CD4-positive, alpha-beta memory T cell (primary cell): Measurements from ENCODE around the gene HCFC1. TPM values are rescaled to one million over a fixed set of nuclear protein-coding genes. Genes with fewer than 3 reads are reported as not detected.
"Not testable (repeated sequence)": the region's sequence is repeated elsewhere in the genome, so short reads cannot be mapped to it uniquely, and the experiment has no call there.

Experiments used
- CTCF ChIA-PET: fragments of 350-600 bp; sonication (Branson Sonifier 250); formaldehyde crosslinking; loops from one replicate; lab custom pipeline; 2021; ENCODE audit warnings: inconsistent platforms; ENCODE audit not compliant: partially characterized antibody; lab: Charles Lee
- POLR2A ChIA-PET: fragments of 350-600 bp; sonication (Branson Sonifier 250); formaldehyde crosslinking; loops from one replicate; lab custom pipeline; 2021; ENCODE audit not compliant: partially characterized antibody; lab: Charles Lee
- DNase-seq, 5 donors: peaks; one replicate each; pipeline versions ENCODE4 v3.0.0 to v3.0.0-alpha.2; 2020 to 2022; ENCODE audit warnings: mixed read lengths in 1 of 5
- H3K27ac ChIP-seq: one replicate; pipeline ENCODE4 v1.7.0; 2013; ENCODE audit warnings: low read depth, low read length
- H3K27me3 ChIP-seq: 2 replicates; pipeline ENCODE4 v1.7.0; 2013; ENCODE audit warnings: mild to moderate bottlenecking, low read length, moderate library complexity; ENCODE audit not compliant: insufficient read depth
- H3K36me3 ChIP-seq: 2 replicates; pipeline ENCODE4 v1.7.0; 2013; ENCODE audit warnings: mild to moderate bottlenecking, low read length, moderate library complexity; ENCODE audit not compliant: insufficient read depth
- H3K4me1 ChIP-seq: 2 replicates; pipeline ENCODE4 v1.7.0; 2013; ENCODE audit warnings: mild to moderate bottlenecking, low read length, moderate library complexity; ENCODE audit not compliant: insufficient read depth
- H3K4me3 ChIP-seq, 2 donors: one replicate each; pipeline ENCODE4 v1.7.0; 2013; ENCODE audit warnings: low read length in 2 of 2, mild to moderate bottlenecking in 1 of 2
- H3K9me3 ChIP-seq, 2 donors: one replicate each; pipeline ENCODE4 v1.7.0; 2013; ENCODE audit warnings: low read length in 2 of 2, control low read depth in 1 of 2; ENCODE audit not compliant: control insufficient read depth in 1 of 2
- H3K27ac Mint-ChIP-seq, 7 donors: one replicate each; pipeline ENCODE4 v1.8.0; 2020 to 2021; ENCODE audit warnings: mixed read lengths in 7 of 7, mild to moderate bottlenecking in 6 of 7, inconsistent platforms in 3 of 7, moderate library complexity in 3 of 7
- H3K27me3 Mint-ChIP-seq, 2 donors: one replicate each; pipeline ENCODE4 v1.8.0; 2020 to 2021; ENCODE audit warnings: mixed read lengths in 2 of 2
- H3K36me3 Mint-ChIP-seq, 2 donors: one replicate each; pipeline ENCODE4 v1.8.0; 2020 to 2021; ENCODE audit warnings: mixed read lengths in 2 of 2, inconsistent platforms in 1 of 2, mild to moderate bottlenecking in 1 of 2
- H3K4me1 Mint-ChIP-seq, 4 donors: one replicate each; pipeline ENCODE4 v1.8.0; 2020 to 2021; ENCODE audit warnings: mixed read lengths in 4 of 4, mild to moderate bottlenecking in 1 of 4
- H3K4me3 Mint-ChIP-seq, 8 donors: one replicate each; pipeline ENCODE4 v1.8.0; 2020 to 2021; ENCODE audit warnings: mixed read lengths in 8 of 8, mild to moderate bottlenecking in 7 of 8, moderate library complexity in 6 of 8, inconsistent platforms in 3 of 8
- H3K9me3 Mint-ChIP-seq, 8 donors: one replicate each; pipeline ENCODE4 v1.8.0; 2020 to 2021; ENCODE audit warnings: mixed read lengths in 8 of 8, mild to moderate bottlenecking in 5 of 8, inconsistent platforms in 3 of 8, moderate library complexity in 1 of 8
- intact Hi-C: fragments of 100-400 bp; cut with micrococcal nuclease; formaldehyde crosslinking; loops from one replicate; pipeline ENCODE4 v1.15.1; 2023
- polyA plus RNA-seq, 2 donors: library from polyadenylated mRNA; unstranded; fragments of 300-500 nt; fragmentation: Illumina TruSeq; gene quantifications; one replicate each; pipeline ENCODE4 v1.2.3, GENCODE V29; 2021
- total RNA-seq, 2 experiments: library from RNA; stranded (reverse); gene quantifications; one replicate each; pipeline ENCODE4 v1.2.3, GENCODE V29; 2021

Gene HCFC1
- total and polyA plus RNA-seq, 4 experiments from 2014 or later: 1.6 to 53.4 (median 33.7) TPM

GRCh38 chrX:153994398-153994797 is 22.8 kb upstream of the HCFC1 start:
- H3K4me1 ChIP-seq: peaks cover 11% of the 10 kb centered on the region
- peaks cover 4 to 11% (median 9%) of the 10 kb centered on the region in 4 donors for H3K4me1 Mint-ChIP-seq
- H3K4me3 ChIP-seq, H3K36me3 ChIP-seq, DNase-seq, H3K36me3 Mint-ChIP-seq, H3K27ac Mint-ChIP-seq, H3K27ac ChIP-seq, CTCF ChIA-PET, intact Hi-C loops, H3K9me3 ChIP-seq, H3K4me3 Mint-ChIP-seq, H3K27me3 Mint-ChIP-seq, H3K27me3 ChIP-seq, POLR2A ChIA-PET, H3K9me3 Mint-ChIP-seq: not testable (repeated sequence)

GRCh38 chrX:153993978-153994377 is 22.4 kb upstream of the HCFC1 start:
- Mint-ChIP-seq H3K27me3 (no peaks in the 10 kb centered on the region), H3K36me3 (no peaks in the 10 kb centered on the region), H3K4me3 (no peak overlapping the region), H3K27ac (no peak overlapping the region), H3K4me1 (peaks cover 6 to 13% (median 10%) of the 10 kb centered on the region in 4 donors), H3K9me3 (peaks cover 0 to 8% (median 0%) of the 10 kb centered on the region in 8 donors)
- ChIA-PET CTCF (interaction anchor here (0.6 kb wide), 1 partner anchor 24 kb away, joined by 3 read pairs; no protein-coding TSS in a partner anchor), POLR2A (no interaction called here)
- Histone ChIP-seq H3K4me1 (peaks cover 13% of the 10 kb centered on the region), H3K27ac (no peak overlapping the region), H3K9me3 (no peaks in the 10 kb centered on the region), H3K4me3 (no peak overlapping the region), H3K36me3 (no peaks in the 10 kb centered on the region), H3K27me3 (no peaks in the 10 kb centered on the region)
- intact Hi-C loops: no loop called here
- DNase-seq: no peak

- ChIA-PET CTCF (interaction anchor here (0.6 kb wide), 1 partner anchor 25 kb away, joined by 3 read pairs; no protein-coding TSS in a partner anchor), POLR2A (no interaction called here)
- Mint-ChIP-seq H3K9me3 (peaks cover 0 to 6% (median 0%) of the 10 kb centered on the region in 8 donors), H3K27me3 (no peaks in the 10 kb centered on the region), H3K4me3 (no peak overlapping the region), H3K27ac (no peak overlapping the region), H3K36me3 (no peaks in the 10 kb centered on the region), H3K4me1 (peaks cover 6 to 13% (median 10%) of the 10 kb centered on the region in 4 donors)
- no peaks in the 10 kb centered on the region for H3K27me3 ChIP-seq
- intact Hi-C loops: no loop called here
- no peaks in the 10 kb centered on the region for H3K9me3 ChIP-seq
- no peak overlapping the region for H3K27ac ChIP-seq
- peaks cover 13% of the 10 kb centered on the region for H3K4me1 ChIP-seq
- H3K36me3 ChIP-seq: no peaks in the 10 kb centered on the region
- H3K4me3 ChIP-seq: no peak overlapping the region
- DNase-seq: no peak
These were observed 21.5 kb upstream of the HCFC1 start for GRCh38 chrX:153993079-153993478.

- Histone ChIP-seq H3K4me3 (no peak overlapping the region), H3K27ac (no peak overlapping the region), H3K27me3 (no peaks in the 10 kb centered on the region), H3K36me3 (no peaks in the 10 kb centered on the region), H3K9me3 (no peaks in the 10 kb centered on the region), H3K4me1 (peaks cover 14% of the 10 kb centered on the region)
- ChIA-PET POLR2A (no interaction called here), CTCF (no interaction called here)
- Mint-ChIP-seq H3K27ac (no peak overlapping the region), H3K4me1 (peaks cover 6 to 16% (median 10%) of the 10 kb centered on the region in 4 donors), H3K9me3 (peaks cover 0 to 6% (median 0%) of the 10 kb centered on the region in 8 donors), H3K4me3 (no peak overlapping the region), H3K27me3 (no peaks in the 10 kb centered on the region), H3K36me3 (no peaks in the 10 kb centered on the region)
- intact Hi-C loops: no loop called here
- DNase-seq: no peak
These were observed 20.6 kb upstream of the HCFC1 start for GRCh38 chrX:153992180-153992579.

- no peak overlapping the region for H3K27ac ChIP-seq
- ChIA-PET POLR2A (no interaction called here), CTCF (no interaction called here)
- peak overlapping the region in 1 of 8 donors; percentile 7 for H3K4me3 Mint-ChIP-seq
- H3K27ac Mint-ChIP-seq: peak overlapping the region in 3 of 7 donors; percentile 17 to 86 (median 64)
- no peaks in the 10 kb centered on the region for H3K36me3 Mint-ChIP-seq
- H3K36me3 ChIP-seq: no peaks in the 10 kb centered on the region
- DNase-seq: no peak
- H3K4me3 ChIP-seq: no peak overlapping the region
- H3K27me3 Mint-ChIP-seq: no peaks in the 10 kb centered on the region
- H3K4me1 ChIP-seq: peaks cover 24% of the 10 kb centered on the region
- intact Hi-C loops: no loop called here
- peaks cover 6 to 23% (median 10%) of the 10 kb centered on the region in 4 donors for H3K4me1 Mint-ChIP-seq
- peaks cover 0 to 6% (median 0%) of the 10 kb centered on the region in 8 donors for H3K9me3 Mint-ChIP-seq
- no peaks in the 10 kb centered on the region for H3K9me3 ChIP-seq
- no peaks in the 10 kb centered on the region for H3K27me3 ChIP-seq
These were observed 19.5 kb upstream of the HCFC1 start for GRCh38 chrX:153991013-153991580.

GRCh38 chrX:153989973-153990655 is 18.5 kb upstream of the HCFC1 start:
- Mint-ChIP-seq H3K36me3 (no peaks in the 10 kb centered on the region), H3K27ac (peak overlapping the region; percentile 68 to 93 (median 85)), H3K4me1 (peaks cover 6 to 32% (median 13%) of the 10 kb centered on the region in 4 donors), H3K4me3 (peak overlapping the region in 6 of 8 donors; percentile 53 to 82 (median 69)), H3K9me3 (peaks cover 0 to 6% (median 0%) of the 10 kb centered on the region in 8 donors), H3K27me3 (no peaks in the 10 kb centered on the region)
- CTCF ChIA-PET: interaction anchor here (0.9 to 1.4 kb wide), 4 partner anchors 14 to 544 kb away, joined by 3 read pairs; no protein-coding TSS in a partner anchor
- Histone ChIP-seq H3K4me3 (no peak overlapping the region), H3K4me1 (peaks cover 28% of the 10 kb centered on the region), H3K27ac (peak overlapping the region; percentile 35), H3K27me3 (no peaks in the 10 kb centered on the region), H3K36me3 (no peaks in the 10 kb centered on the region), H3K9me3 (no peaks in the 10 kb centered on the region)
- peak in 3 of 5 donors; percentile 26 to 31 (median 30) for DNase-seq
- intact Hi-C loops: no loop called here
- POLR2A ChIA-PET: interaction anchor here (0.7 to 1.5 kb wide), 5 partner anchors 9 to 65 kb away, joined by 3 to 4 read pairs (median 3); partner anchors contain the start of gene HCFC1

- H3K27me3 ChIP-seq: no peaks in the 10 kb centered on the region
- POLR2A ChIA-PET: interaction anchor here (1.2 kb wide), 1 partner anchor 8 kb away, joined by 3 read pairs; no protein-coding TSS in a partner anchor
- H3K4me1 ChIP-seq: peaks cover 44% of the 10 kb centered on the region
- no peak overlapping the region for H3K4me3 ChIP-seq
- H3K9me3 ChIP-seq: no peaks in the 10 kb centered on the region
- no peaks in the 10 kb centered on the region for H3K27me3 Mint-ChIP-seq
- peaks cover 0 to 2% (median 0%) of the 10 kb centered on the region in 8 donors for H3K9me3 Mint-ChIP-seq
- no peaks in the 10 kb centered on the region for H3K36me3 ChIP-seq
- no peak overlapping the region for H3K4me3 Mint-ChIP-seq
- intact Hi-C loops: no loop called here
- peak overlapping the region in 3 of 7 donors; percentile 46 to 75 (median 68) for H3K27ac Mint-ChIP-seq
- H3K4me1 Mint-ChIP-seq: peaks cover 14 to 48% (median 26%) of the 10 kb centered on the region in 4 donors
- no peak overlapping the region for H3K27ac ChIP-seq
- CTCF ChIA-PET: interaction anchor here (1.4 kb wide), 1 partner anchor 18 kb away, joined by 3 read pairs; no protein-coding TSS in a partner anchor
- DNase-seq: no peak
- no peaks in the 10 kb centered on the region for H3K36me3 Mint-ChIP-seq
These were observed 16.9 kb upstream of the HCFC1 start for GRCh38 chrX:153988493-153988892.
